Activated CD8-positive, alpha-beta T cell treated with anti-CD3 and anti-CD28 coated beads for 36 hours (primary cell): Measurements from ENCODE around the gene KCNJ4. TPM values are rescaled to one million over a fixed set of nuclear protein-coding genes. Genes with fewer than 3 reads are reported as not detected.

Experiments used
- ATAC-seq: fragments of 200-7000 bp; cut with Tn5 transposase; one replicate; pipeline ENCODE4 v1.10.0; 2021; ENCODE audit warnings: mild to moderate bottlenecking, moderate library complexity
- CTCF ChIA-PET: fragments of 350-600 bp; sonication (Branson Sonifier 250); formaldehyde crosslinking; loops from one replicate; lab custom pipeline; 2021; ENCODE audit warnings: antibody characterized with exemption; lab: Charles Lee
- POLR2A ChIA-PET: fragments of 350-600 bp; sonication (Branson Sonifier 250); formaldehyde crosslinking; loops from one replicate; lab custom pipeline; 2021; ENCODE audit warnings: antibody characterized with exemption; lab: Charles Lee
- DNase-seq: peaks from one replicate; pipeline ENCODE4 v3.0.0-alpha.2; 2020
- H3K27ac Mint-ChIP-seq: one replicate; pipeline ENCODE4 v1.8.0; 2021; ENCODE audit warnings: mild to moderate bottlenecking, mixed read lengths
- H3K27me3 Mint-ChIP-seq: one replicate; pipeline ENCODE4 v1.8.0; 2021; ENCODE audit warnings: mixed read lengths
- H3K36me3 Mint-ChIP-seq: one replicate; pipeline ENCODE4 v1.8.0; 2021; ENCODE audit warnings: low read depth, mixed read lengths
- H3K4me1 Mint-ChIP-seq: one replicate; pipeline ENCODE4 v1.8.0; 2021; ENCODE audit warnings: low read depth, mixed read lengths
- H3K4me3 Mint-ChIP-seq: one replicate; pipeline ENCODE4 v1.8.0; 2021; ENCODE audit warnings: mild to moderate bottlenecking, moderate library complexity, mixed read lengths
- H3K9me3 Mint-ChIP-seq: one replicate; pipeline ENCODE4 v1.8.0; 2021; ENCODE audit warnings: mixed read lengths
- CTCF ChIP-seq: fragments of 200-600 bp; IDR thresholded peaks from one replicate; pipeline ENCODE4 v1.8.0; 2022; ENCODE audit warnings: antibody characterized with exemption, mild to moderate bottlenecking
- intact Hi-C: fragments of 100-400 bp; cut with micrococcal nuclease; formaldehyde crosslinking; loops from one replicate; pipeline ENCODE4 v1.10.0; 2022
- total RNA-seq, 2 experiments: library from RNA; stranded (reverse); gene quantifications; one replicate each; pipeline ENCODE4 v1.2.3, GENCODE V29; 2021

Gene KCNJ4
- total RNA-seq, 2 experiments from 2014 or later, result not detected

DNA sequence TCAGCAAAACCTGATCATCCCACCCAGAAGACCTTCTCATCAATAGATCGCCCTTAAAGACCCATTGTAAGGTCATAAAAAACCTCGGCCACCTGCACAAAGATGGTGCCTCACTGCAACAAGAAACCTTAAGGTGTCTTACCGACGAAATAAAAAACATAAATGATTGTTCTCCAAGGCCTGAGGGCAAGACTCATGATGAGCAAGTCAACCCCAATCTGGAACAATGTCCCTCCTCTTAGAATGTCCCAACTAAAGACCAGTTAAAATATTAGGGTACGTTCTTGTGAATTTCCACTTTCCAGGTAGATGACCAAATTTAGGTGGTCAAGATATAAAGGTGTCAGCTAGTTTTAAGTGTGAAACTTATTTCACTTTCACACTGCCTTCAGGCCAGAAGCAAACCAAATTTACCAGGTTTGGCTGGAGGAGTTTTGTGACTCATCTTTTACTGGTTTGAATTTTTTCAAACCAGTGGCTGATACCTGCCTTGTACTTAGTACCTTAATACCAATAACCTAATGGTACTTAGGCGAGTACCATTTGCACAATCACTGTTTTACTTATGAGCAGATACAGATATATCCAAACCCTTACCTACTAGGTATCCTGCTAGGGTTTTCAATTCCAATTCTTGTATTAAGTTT lies 27.8 kb upstream of the KCNJ4 start:
- ChIA-PET CTCF (interaction anchor here (0.9 kb wide), 1 partner anchor 89 kb away, joined by 3 read pairs; no protein-coding TSS in a partner anchor), POLR2A (interaction anchor here (0.9 to 4.7 kb wide), 6 partner anchors 9 to 22 kb away, joined by 3 to 22 read pairs (median 4); no protein-coding TSS in a partner anchor)
- H3K4me1 Mint-ChIP-seq, result peaks cover 34% of the 10 kb centered on the region
- peaks cover 58% of the 10 kb centered on the region for H3K36me3 Mint-ChIP-seq
- peak overlapping the region; percentile 57 for H3K27ac Mint-ChIP-seq
- ATAC-seq, result no peak
- TF ChIP-seq CTCF, result no peak
- H3K9me3 Mint-ChIP-seq, result no peaks in the 10 kb centered on the region
- no peak overlapping the region for H3K4me3 Mint-ChIP-seq
- H3K27me3 Mint-ChIP-seq, result no peaks in the 10 kb centered on the region
- intact Hi-C loops, result no loop called here
- DNase-seq, result no peak

GRCh38 chr22:38481871-38482332 lies 26.9 kb upstream of the KCNJ4 start:
- DNase-seq, result no peak
- no peaks in the 10 kb centered on the region for H3K9me3 Mint-ChIP-seq
- peaks cover 33% of the 10 kb centered on the region for H3K4me1 Mint-ChIP-seq
- TF ChIP-seq CTCF, result no peak
- intact Hi-C loops, result no loop called here
- POLR2A ChIA-PET, result interaction anchor here (1.0 to 4.7 kb wide), 7 partner anchors 9 to 254 kb away, joined by 3 to 29 read pairs (median 7); partner anchors contain the start of gene KDELR3
- CTCF ChIA-PET, result interaction anchor here (0.9 to 1.3 kb wide), 2 partner anchors 17 to 19 kb away, joined by 3 read pairs; no protein-coding TSS in a partner anchor
- H3K27me3 Mint-ChIP-seq, result no peaks in the 10 kb centered on the region
- peak overlapping the region; percentile 52 for H3K27ac Mint-ChIP-seq
- H3K36me3 Mint-ChIP-seq, result peaks cover 53% of the 10 kb centered on the region
- H3K4me3 Mint-ChIP-seq, result no peak overlapping the region
- no peak for ATAC-seq

- no peak for ATAC-seq
- no peak for TF ChIP-seq CTCF
- H3K27ac Mint-ChIP-seq, result peak overlapping the region; percentile 11
- ChIA-PET CTCF (interaction anchor here (0.9 to 1.3 kb wide), 2 partner anchors 17 to 19 kb away, joined by 3 read pairs; no protein-coding TSS in a partner anchor), POLR2A (interaction anchor here (1.0 to 4.7 kb wide), 9 partner anchors 9 to 254 kb away, joined by 3 to 29 read pairs (median 5); partner anchors contain the start of gene KDELR3)
- no peak for DNase-seq
- no peaks in the 10 kb centered on the region for H3K27me3 Mint-ChIP-seq
- H3K9me3 Mint-ChIP-seq, result no peaks in the 10 kb centered on the region
- no peak overlapping the region for H3K4me3 Mint-ChIP-seq
- peaks cover 28% of the 10 kb centered on the region for H3K4me1 Mint-ChIP-seq
- intact Hi-C loops, result no loop called here
- H3K36me3 Mint-ChIP-seq, result peaks cover 48% of the 10 kb centered on the region
Measured at GRCh38 chr22:38481162-38481870, 26.3 kb upstream of the KCNJ4 start.

DNA sequence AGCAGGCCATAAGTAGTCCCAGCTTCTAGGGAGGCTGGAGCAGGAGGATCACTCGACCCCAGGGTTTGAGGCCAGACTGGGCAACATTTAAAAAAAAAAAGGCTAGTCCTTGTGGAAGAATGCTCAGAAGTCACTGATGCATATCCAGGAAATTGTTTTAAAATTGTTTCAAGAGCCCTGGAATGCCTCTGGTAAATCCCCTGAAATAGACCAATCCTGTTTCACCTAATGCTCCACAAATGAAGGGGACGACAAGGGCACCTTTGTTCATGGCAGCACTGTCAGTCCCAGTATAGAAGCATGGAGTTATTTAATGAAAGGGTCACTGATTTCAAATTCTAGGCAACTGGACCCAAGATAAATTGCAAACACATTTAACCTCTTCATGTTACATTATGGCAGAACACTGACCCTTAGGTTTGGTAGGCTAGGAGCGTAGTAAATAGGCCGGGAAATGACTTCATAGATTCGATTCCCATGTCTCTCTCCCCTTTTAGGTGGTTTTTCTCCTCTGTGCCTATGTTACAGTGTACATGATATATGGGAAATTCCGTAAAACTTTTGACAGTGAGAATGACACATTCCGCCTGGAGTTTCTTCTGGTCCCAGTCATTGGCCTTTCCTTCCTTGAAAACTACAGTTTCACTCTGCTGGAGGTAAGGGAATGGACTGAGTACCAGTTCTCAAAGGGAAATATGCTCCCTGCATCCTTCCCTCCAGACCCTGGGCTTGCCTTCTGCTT lies 24.3 kb upstream of the KCNJ4 start:
- H3K27me3 Mint-ChIP-seq, result no peaks in the 10 kb centered on the region
- H3K4me3 Mint-ChIP-seq, result no peak overlapping the region
- CTCF ChIA-PET, result no interaction called here
- POLR2A ChIA-PET, result interaction anchor here (0.7 to 4.2 kb wide), 2 partner anchors 11 to 25 kb away, joined by 3 to 29 read pairs; no protein-coding TSS in a partner anchor
- no peak for TF ChIP-seq CTCF
- H3K36me3 Mint-ChIP-seq, result peaks cover 31% of the 10 kb centered on the region
- intact Hi-C loops, result no loop called here
- peaks cover 17% of the 10 kb centered on the region for H3K4me1 Mint-ChIP-seq
- ATAC-seq (no peak), DNase-seq (no peak)
- H3K9me3 Mint-ChIP-seq, result no peaks in the 10 kb centered on the region
- H3K27ac Mint-ChIP-seq, result no peak overlapping the region
